WTC11 (cell line): ENCODE data around the gene USP22. TPM values are rescaled to one million over a fixed set of nuclear protein-coding genes. Genes with fewer than 3 reads are reported as not detected.

Experiments used
- ATAC-seq: fragments of 200-7000 bp; cut with Tn5 transposase; 2 replicates; pipeline ENCODE4 v1.10.0; 2021; ENCODE audit warnings: mild to moderate bottlenecking, moderate library complexity
- CTCF ChIA-PET: fragments of 300-600 bp; sonication (Branson Sonifier 250); formaldehyde crosslinking; loops from one replicate; lab custom pipeline; 2021; ENCODE audit warnings: antibody characterized with exemption; lab: Charles Lee
- POLR2A ChIA-PET: fragments of 350-600 bp; sonication (Branson Sonifier 250); formaldehyde crosslinking; loops from one replicate; lab custom pipeline; 2021; ENCODE audit warnings: antibody characterized with exemption; lab: Charles Lee
- DNase-seq: peaks from one replicate; pipeline ENCODE4 v3.0.0; 2021; ENCODE audit warnings: low spot score
- H3K27ac Mint-ChIP-seq: 2 replicates; pipeline ENCODE4 v1.8.0; 2021; ENCODE audit warnings: mixed read lengths
- H3K27me3 Mint-ChIP-seq: 2 replicates; pipeline ENCODE4 v1.8.0; 2021; ENCODE audit warnings: low read depth, mild to moderate bottlenecking, moderate library complexity, mixed read lengths
- H3K36me3 Mint-ChIP-seq: 2 replicates; pipeline ENCODE4 v1.8.0; 2021; ENCODE audit warnings: mixed read lengths
- H3K4me1 Mint-ChIP-seq: 2 replicates; pipeline ENCODE4 v1.8.0; 2022; ENCODE audit warnings: mixed read lengths
- H3K4me3 Mint-ChIP-seq: 2 replicates; pipeline ENCODE4 v1.8.0; 2021; ENCODE audit warnings: mild to moderate bottlenecking, moderate library complexity, mixed read lengths
- H3K9me3 Mint-ChIP-seq: 2 replicates; pipeline ENCODE4 v1.8.0; 2021; ENCODE audit warnings: mixed read lengths
- CBFB ChIP-seq: sonication (generic); formaldehyde crosslinking; IDR thresholded peaks from 2 replicates; pipeline ENCODE4 v1.8.1; 2022; ENCODE audit warnings: mild to moderate bottlenecking, low read depth, missing genetic modification reagents
- FOXK1 ChIP-seq: sonication (generic); formaldehyde crosslinking; IDR thresholded peaks from 2 replicates; pipeline ENCODE4 v1.8.0; 2022; ENCODE audit warnings: mild to moderate bottlenecking, moderate library complexity, missing genetic modification reagents
- GABPB1 ChIP-seq: sonication (generic); formaldehyde crosslinking; IDR thresholded peaks from 2 replicates; pipeline ENCODE4 v1.8.1; 2023; ENCODE audit warnings: mild to moderate bottlenecking, missing genetic modification reagents
- HMGXB4 ChIP-seq: sonication (generic); formaldehyde crosslinking; IDR thresholded peaks from 2 replicates; pipeline ENCODE4 v1.8.1; 2023; ENCODE audit warnings: mild to moderate bottlenecking, moderate library complexity, missing genetic modification reagents
- JAZF1 ChIP-seq: fragments of 250-450 bp; sonication (Bioruptor Pico); IDR thresholded peaks from 2 replicates; pipeline ENCODE4 v1.9.0; 2021; ENCODE audit warnings: moderate library complexity, mild to moderate bottlenecking, inconsistent platforms
- MYBL2 ChIP-seq: sonication (generic); formaldehyde crosslinking; IDR thresholded peaks from 2 replicates; pipeline ENCODE4 v1.8.1; 2023; ENCODE audit warnings: mild to moderate bottlenecking, moderate library complexity, missing genetic modification reagents
- NFYB ChIP-seq: sonication (generic); formaldehyde crosslinking; conservative IDR thresholded peaks from 2 replicates; pipeline ENCODE4 v1.8.0; 2022; ENCODE audit warnings: low read depth, missing genetic modification reagents
- NR3C1 ChIP-seq: sonication (generic); formaldehyde crosslinking; conservative IDR thresholded peaks from 2 replicates; pipeline ENCODE4 v1.8.1; 2023; ENCODE audit warnings: low read depth, mild to moderate bottlenecking, missing genetic modification reagents
- PREB ChIP-seq: sonication (generic); formaldehyde crosslinking; IDR thresholded peaks from 2 replicates; pipeline ENCODE4 v1.8.1; 2022; ENCODE audit warnings: mild to moderate bottlenecking, missing genetic modification reagents, moderate library complexity, borderline replicate concordance
- RORB ChIP-seq: fragments of 250-450 bp; sonication (Bioruptor Pico); IDR thresholded peaks from 2 replicates; pipeline ENCODE4 v1.9.0; 2021; ENCODE audit warnings: mild to moderate bottlenecking
- STAT6 ChIP-seq: sonication (generic); formaldehyde crosslinking; conservative IDR thresholded peaks from 2 replicates; pipeline ENCODE4 v1.8.1; 2023; ENCODE audit warnings: mild to moderate bottlenecking, low read depth, missing genetic modification reagents, moderate library complexity
- TP53 ChIP-seq: sonication (generic); formaldehyde crosslinking; IDR thresholded peaks from 2 replicates; pipeline ENCODE4 v1.8.1; 2023; ENCODE audit warnings: mild to moderate bottlenecking, missing genetic modification reagents
- ZNF121 ChIP-seq: sonication (generic); formaldehyde crosslinking; IDR thresholded peaks from 2 replicates; pipeline ENCODE4 v1.8.0; 2023; ENCODE audit warnings: missing genetic modification reagents
- ZNF138 ChIP-seq: sonication (generic); formaldehyde crosslinking; conservative IDR thresholded peaks from 2 replicates; pipeline ENCODE4 v1.8.1; 2022; ENCODE audit warnings: mild to moderate bottlenecking, moderate library complexity, missing genetic modification reagents
- ZNF416 ChIP-seq: fragments of 250-450 bp; sonication (Bioruptor Pico); IDR thresholded peaks from 2 replicates; pipeline ENCODE4 v1.9.0; 2021; ENCODE audit warnings: mild to moderate bottlenecking, inconsistent platforms
- ZSCAN18 ChIP-seq: fragments of 250-450 bp; sonication (Bioruptor Pico); IDR thresholded peaks from 2 replicates; pipeline ENCODE4 v2.1.2; 2022; ENCODE audit warnings: mild to moderate bottlenecking, moderate library complexity
- total RNA-seq: library from RNA; stranded (reverse); gene quantifications from 3 replicates; pipeline ENCODE4 v1.2.3, GENCODE V29; 2021

USP22 gene
- total RNA-seq, 1 experiment from 2014 or later, result 289 TPM

- TF ChIP-seq NFYB (no peak), CBFB (no peak), HMGXB4 (CRISPR knock-in tag) (no peak)
Observed at GRCh38 chr17:21020622-21021021, 22.2 kb downstream of the USP22 start (continued).

GRCh38 chr17:21019976-21020586, 22.7 kb downstream of the USP22 start:
- peaks cover 90% of the 10 kb centered on the region for H3K36me3 Mint-ChIP-seq
- POLR2A ChIA-PET, result no interaction called here
- TF ChIP-seq RORB (CRISPR knock-in tag) (no peak), PREB (CRISPR knock-in tag) (no peak), STAT6 (CRISPR knock-in tag) (no peak), FOXK1 (CRISPR knock-in tag) (no peak), ZSCAN18 (CRISPR knock-in tag) (no peak), ZNF138 (no peak), GABPB1 (no peak)
- TF ChIP-seq, all 79 proteins: peak for 0
- peak overlapping the region; percentile 54; the same call in 1 of the 2 replicates for H3K27ac Mint-ChIP-seq
- no peaks in the 10 kb centered on the region for H3K9me3 Mint-ChIP-seq
- peaks cover 3% of the 10 kb centered on the region for H3K4me1 Mint-ChIP-seq
- peak; percentile 78 for ATAC-seq
- CTCF ChIA-PET, result interaction anchor here (0.6 to 1.7 kb wide), 7 partner anchors 10 to 208 kb away, joined by 3 to 9 read pairs (median 3); partner anchors contain the start of gene USP22
- no peak overlapping the region for H3K4me3 Mint-ChIP-seq
- no peak for DNase-seq
- H3K27me3 Mint-ChIP-seq, result no peaks in the 10 kb centered on the region

GRCh38 chr17:21018894-21019293, 23.9 kb downstream of the USP22 start:
- ChIA-PET CTCF (interaction anchor here (0.6 kb wide), 1 partner anchor 26 kb away, joined by 3 read pairs; no protein-coding TSS in a partner anchor), POLR2A (interaction anchor here (0.9 kb wide), 1 partner anchor 25 kb away, joined by 3 read pairs; no protein-coding TSS in a partner anchor)
- DNase-seq, result no peak
- Mint-ChIP-seq H3K4me1 (peaks cover 3% of the 10 kb centered on the region; the same call in 1 of the 2 replicates), H3K27ac (no peak overlapping the region), H3K27me3 (no peaks in the 10 kb centered on the region), H3K9me3 (no peaks in the 10 kb centered on the region), H3K4me3 (no peak overlapping the region), H3K36me3 (peaks cover 90% of the 10 kb centered on the region)
- TF ChIP-seq ZNF416 (CRISPR knock-in tag) (no peak), TP53 (no peak), ZNF121 (no peak), JAZF1 (CRISPR knock-in tag) (no peak), NR3C1 (CRISPR knock-in tag) (no peak), MYBL2 (CRISPR knock-in tag) (no peak)
- no peak for ATAC-seq
